PFSK-1 (cell line): ENCODE data around the gene XPR1.

Experiments used
- FOXP2 ChIP-seq: optimal IDR thresholded peaks from 2 replicates; pipeline ENCODE3; 2011; ENCODE audit warnings: borderline replicate concordance, control low read depth, inconsistent platforms; ENCODE audit not compliant: insufficient read depth; ENCODE audit errors: extremely low read length, extremely low read depth
- POLR2AphosphoS5 ChIP-seq: IDR thresholded peaks from 2 replicates; pipeline ENCODE4 v1.6.1; 2012; ENCODE audit warnings: low read depth, mild to moderate bottlenecking, control low read depth, low read length, moderate library complexity
- SIN3A ChIP-seq: IDR thresholded peaks from 2 replicates; pipeline ENCODE4 v1.6.1; 2012; ENCODE audit warnings: mild to moderate bottlenecking, low read length, moderate library complexity, borderline replicate concordance; ENCODE audit not compliant: insufficient read depth
- TAF1 ChIP-seq: IDR thresholded peaks from 2 replicates; pipeline ENCODE4 v1.6.1; 2012; ENCODE audit warnings: low read length, control low read depth, borderline replicate concordance; ENCODE audit not compliant: insufficient read depth
- TF ChIP-seq, protein P1 (sequence below), 2 experiments: IDR thresholded peaks; 2 replicates each; pipeline versions ENCODE4 v1.6.1 to v1.8.0; 2011 to 2012; ENCODE audit warnings: low read depth in 2 of 2, low read length in 2 of 2, control low read depth in 1 of 2, inconsistent platforms in 1 of 2, mild to moderate bottlenecking in 1 of 2, moderate library complexity in 1 of 2; ENCODE audit not compliant: insufficient read depth in 1 of 2

Gene XPR1

DNA sequence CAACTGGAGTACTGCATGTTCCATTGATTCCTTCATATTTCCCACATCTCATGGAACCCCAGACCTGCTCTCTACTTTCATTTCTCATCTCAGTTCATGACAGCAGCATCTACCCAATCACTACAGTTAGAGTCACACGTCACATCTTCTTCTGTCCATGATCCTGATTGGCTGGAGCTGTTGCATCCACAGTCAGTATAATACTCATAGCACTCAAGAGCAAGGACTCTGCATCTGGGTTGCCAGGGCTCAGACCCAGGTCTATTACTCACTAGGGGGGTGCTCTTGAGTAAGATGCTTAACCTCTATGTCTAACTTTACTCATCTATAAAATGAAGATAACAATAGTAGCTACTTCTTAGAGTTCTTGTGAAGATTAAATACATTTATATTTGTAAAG, 4.4 kb upstream of the XPR1 start:
- TF ChIP-seq, protein P1, sequence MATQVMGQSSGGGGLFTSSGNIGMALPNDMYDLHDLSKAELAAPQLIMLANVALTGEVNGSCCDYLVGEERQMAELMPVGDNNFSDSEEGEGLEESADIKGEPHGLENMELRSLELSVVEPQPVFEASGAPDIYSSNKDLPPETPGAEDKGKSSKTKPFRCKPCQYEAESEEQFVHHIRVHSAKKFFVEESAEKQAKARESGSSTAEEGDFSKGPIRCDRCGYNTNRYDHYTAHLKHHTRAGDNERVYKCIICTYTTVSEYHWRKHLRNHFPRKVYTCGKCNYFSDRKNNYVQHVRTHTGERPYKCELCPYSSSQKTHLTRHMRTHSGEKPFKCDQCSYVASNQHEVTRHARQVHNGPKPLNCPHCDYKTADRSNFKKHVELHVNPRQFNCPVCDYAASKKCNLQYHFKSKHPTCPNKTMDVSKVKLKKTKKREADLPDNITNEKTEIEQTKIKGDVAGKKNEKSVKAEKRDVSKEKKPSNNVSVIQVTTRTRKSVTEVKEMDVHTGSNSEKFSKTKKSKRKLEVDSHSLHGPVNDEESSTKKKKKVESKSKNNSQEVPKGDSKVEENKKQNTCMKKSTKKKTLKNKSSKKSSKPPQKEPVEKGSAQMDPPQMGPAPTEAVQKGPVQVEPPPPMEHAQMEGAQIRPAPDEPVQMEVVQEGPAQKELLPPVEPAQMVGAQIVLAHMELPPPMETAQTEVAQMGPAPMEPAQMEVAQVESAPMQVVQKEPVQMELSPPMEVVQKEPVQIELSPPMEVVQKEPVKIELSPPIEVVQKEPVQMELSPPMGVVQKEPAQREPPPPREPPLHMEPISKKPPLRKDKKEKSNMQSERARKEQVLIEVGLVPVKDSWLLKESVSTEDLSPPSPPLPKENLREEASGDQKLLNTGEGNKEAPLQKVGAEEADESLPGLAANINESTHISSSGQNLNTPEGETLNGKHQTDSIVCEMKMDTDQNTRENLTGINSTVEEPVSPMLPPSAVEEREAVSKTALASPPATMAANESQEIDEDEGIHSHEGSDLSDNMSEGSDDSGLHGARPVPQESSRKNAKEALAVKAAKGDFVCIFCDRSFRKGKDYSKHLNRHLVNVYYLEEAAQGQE (IDR thresholded peaks at IDR 0.05; ENCODE audit: insufficient read depth in 1 of 2, low read depth in 2 of 2, low read length in 2 of 2) = no peak
- TF ChIP-seq FOXP2 = no peak

DNA sequence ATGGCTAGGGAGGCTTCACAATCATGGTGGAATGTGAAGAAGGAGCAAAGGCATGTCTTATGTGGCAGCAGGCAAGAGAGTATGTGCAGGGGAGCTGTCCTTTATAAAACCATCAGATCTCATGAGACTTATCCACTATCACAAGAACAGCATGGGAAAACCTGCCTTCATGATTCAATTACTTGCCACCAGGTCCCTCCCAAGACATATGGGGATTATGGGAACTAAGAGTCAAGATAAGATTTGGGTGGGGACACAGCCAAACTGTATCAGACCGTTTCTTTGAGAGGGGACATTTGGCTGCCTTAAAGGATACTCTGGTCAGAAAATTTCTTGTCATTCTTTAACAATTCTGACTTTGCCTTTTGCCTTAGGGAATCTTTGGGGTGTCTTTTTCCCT, 3.2 kb upstream of the XPR1 start:
- TF ChIP-seq FOXP2 = no peak
- no peak for TF ChIP-seq SIN3A
- TF ChIP-seq TAF1 = no peak
- no peak for TF ChIP-seq POLR2AphosphoS5
- TF ChIP-seq, protein P1 (IDR thresholded peaks at IDR 0.05; ENCODE audit: insufficient read depth in 1 of 2, low read depth in 2 of 2, low read length in 2 of 2) = no peak

DNA sequence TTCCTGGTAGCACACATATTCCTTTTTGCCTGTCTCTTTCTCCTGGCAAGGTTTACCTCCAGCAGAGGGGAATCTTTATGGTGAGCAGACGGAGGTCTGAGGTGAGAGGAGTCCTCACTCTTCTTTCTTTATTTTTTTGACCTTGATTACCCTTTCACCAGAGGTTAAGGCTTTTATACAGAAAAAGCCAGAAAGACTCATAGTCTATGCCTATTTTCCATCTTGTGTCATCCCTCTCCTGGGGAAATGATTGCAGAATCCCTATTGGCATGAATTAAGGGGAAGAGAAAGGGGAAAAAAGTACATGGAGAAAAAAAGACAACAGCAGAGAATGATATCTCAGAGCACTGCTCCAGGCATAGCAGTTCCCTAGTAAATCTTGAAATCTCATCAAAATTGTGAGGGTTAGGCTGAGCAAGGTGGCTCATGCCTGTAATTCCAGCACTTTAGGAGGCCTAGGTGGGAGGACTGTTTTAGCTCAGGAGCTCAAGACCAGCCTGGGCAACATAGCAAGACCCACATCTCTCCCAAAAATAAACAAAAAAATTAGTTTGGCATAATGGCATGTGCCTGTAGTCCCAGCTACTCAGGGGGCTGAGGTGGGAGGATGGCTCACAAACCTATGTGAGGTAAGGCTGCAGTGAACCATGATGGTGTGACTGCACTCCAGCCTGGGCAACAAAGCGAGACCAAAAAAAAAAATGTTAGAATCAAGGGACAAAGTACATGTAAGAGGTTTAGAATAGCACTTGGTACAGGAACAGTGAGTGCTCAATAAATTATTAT, 1.2 kb upstream of the XPR1 start:
- no peak for TF ChIP-seq TAF1
- TF ChIP-seq FOXP2 = no peak

DNA sequence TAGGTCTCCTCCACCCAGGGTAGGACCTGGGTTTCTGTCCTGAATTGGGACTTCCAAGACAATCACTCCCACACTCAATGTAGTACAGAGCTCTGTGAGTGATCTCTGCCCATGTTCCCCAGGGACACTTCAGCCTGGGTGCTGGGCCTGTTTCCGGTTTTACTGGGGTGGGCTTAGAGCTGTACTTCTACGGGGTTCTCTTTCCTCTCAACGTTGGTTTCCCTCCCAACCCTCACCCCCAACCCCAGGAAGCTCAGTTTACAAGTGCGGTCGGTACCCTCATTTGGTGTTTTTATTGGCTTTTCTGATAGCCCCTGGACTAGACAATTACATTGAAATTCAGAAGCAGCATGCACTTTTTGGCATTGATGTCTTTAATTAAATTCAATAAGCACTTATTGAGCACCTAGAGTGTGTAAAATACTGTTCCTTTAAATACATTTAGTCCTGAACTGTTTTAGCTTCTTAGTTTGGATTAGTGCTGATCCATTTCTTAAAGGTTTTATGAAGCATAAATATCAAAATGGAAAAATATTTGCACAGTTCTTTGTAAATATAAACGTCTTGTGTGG, 542 bp upstream of the XPR1 start:
- TF ChIP-seq TAF1 = no peak
- no peak for TF ChIP-seq FOXP2

DNA sequence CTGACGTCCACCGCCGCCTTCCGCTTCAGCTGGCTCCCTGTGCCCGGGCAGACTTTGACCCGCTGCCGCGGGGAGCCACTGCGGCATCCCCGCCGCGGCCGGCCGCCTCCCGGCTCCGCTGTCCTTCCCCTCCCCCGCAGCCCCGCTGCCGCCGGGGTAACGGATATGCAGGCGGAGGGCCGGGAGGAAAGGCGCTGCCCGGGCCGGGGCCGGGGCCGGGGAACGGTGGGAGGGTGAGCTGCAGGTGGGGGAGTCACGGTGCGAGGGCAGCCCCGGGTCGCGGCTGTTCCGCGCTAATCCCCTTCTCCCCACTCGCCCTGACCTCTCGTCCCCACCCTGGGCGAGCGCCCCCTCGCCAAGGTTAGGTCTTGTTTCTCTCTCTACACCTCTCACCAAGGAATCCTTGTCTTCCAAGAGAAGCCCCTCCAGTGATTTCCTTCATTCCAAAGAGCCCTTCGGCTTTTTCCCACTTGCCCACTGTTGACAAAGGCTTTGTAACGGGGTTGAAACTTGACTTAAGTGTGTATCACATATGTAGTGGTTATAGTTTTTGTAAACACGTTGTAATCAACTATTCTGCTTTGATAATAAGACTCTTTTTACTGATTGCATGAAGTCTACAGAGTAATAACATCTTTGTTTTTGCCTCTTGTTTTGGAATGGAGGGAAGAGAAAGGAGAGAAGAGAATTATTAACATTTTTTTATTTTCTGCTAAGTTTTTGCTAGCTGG, 669 bp downstream of the XPR1 start:
- TF ChIP-seq, protein P1 (IDR thresholded peaks at IDR 0.05; ENCODE audit: insufficient read depth in 1 of 2, low read depth in 2 of 2, low read length in 2 of 2) = no peak
- TF ChIP-seq TAF1 (no peak), SIN3A (no peak), FOXP2 (no peak), POLR2AphosphoS5 (no peak)
